ENCODE results near the gene SNRPA.

- TF ChIP-seq CTCF (optimal IDR thresholded peaks at IDR 0.05 in 1 of 3, IDR thresholded peaks at IDR 0.05 in 1 of 3, conservative IDR thresholded peaks at IDR 0.05 in 1 of 3; ENCODE audit: extremely low read depth in 1 of 3, insufficient read depth in 2 of 3, low read length in 3 of 3) (no peak), EZH2 (IDR thresholded peaks at IDR 0.05; ENCODE audit: low read length) (no peak)
These were observed 32.7 kb downstream of the SNRPA start for GRCh38 chr19:40783711-40784110.

All from keratinocyte (primary cell).